Inferior parietal cortex (tissue), 1 donor: ENCODE data around the gene CNTN5.

Experiments
- DNase-seq: peaks from one replicate; pipeline ENCODE4 v3.0.0-alpha.2; 2016; ENCODE audit errors: extremely low spot score

Gene CNTN5

DNA sequence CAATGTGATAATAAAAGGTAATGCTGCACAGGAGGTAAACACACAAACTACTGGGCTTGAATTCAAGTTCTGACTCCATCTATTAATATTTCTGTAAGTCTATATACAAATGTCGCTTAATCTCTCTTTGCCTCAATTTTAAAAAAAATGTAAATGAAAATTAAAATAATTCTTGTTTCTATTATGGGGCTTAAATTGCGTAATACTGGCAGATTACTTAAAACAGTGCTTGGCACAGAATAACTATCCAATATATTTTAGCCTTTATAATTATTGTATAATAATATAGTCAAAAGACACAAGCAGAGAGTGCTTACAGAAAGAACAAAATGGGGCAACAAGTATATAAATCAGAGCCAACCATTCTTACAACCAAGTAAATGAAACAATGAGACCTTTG, 489.1 kb downstream of the CNTN5 start:
- DNase-seq: no peak

DNA sequence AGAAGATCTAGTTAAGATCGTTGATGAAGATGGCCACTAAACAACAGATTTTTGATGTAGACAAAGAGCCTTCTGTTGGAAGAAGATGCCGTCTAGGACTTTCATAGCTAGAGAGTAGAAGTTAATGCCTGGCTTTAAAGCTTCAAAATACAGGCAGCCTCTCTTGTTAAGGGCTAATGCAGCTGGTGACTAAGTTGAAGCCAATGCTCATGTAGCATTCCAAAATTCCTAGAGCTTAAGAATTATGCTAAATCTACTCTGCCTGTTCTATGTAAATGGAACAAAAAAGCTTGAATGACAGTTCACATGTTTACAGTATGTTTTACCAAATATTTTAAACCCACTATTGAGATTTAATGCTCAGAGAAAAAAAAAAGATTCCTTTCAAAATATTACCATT, 492.6 kb downstream of the CNTN5 start:
- no peak for DNase-seq

DNA sequence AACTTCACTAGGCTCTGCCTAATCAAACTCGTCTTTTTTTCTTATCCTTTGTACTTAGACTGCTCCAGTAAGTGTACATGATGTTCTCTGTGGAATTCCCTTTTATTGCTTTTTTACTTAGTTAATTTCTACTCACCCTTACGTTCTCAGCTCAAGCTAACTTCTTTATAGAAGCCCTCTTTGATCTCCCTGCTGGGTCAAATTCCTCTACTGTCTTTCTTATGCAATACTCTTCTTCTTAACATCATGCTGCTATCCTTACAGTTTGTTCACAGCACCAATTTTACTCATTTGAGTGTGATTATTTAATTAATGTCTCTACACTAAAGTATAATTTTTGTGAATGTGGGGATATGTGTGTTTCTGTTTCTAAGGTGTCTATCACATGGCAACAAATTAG, 498.3 kb downstream of the CNTN5 start:
- DNase-seq: no peak

DNA sequence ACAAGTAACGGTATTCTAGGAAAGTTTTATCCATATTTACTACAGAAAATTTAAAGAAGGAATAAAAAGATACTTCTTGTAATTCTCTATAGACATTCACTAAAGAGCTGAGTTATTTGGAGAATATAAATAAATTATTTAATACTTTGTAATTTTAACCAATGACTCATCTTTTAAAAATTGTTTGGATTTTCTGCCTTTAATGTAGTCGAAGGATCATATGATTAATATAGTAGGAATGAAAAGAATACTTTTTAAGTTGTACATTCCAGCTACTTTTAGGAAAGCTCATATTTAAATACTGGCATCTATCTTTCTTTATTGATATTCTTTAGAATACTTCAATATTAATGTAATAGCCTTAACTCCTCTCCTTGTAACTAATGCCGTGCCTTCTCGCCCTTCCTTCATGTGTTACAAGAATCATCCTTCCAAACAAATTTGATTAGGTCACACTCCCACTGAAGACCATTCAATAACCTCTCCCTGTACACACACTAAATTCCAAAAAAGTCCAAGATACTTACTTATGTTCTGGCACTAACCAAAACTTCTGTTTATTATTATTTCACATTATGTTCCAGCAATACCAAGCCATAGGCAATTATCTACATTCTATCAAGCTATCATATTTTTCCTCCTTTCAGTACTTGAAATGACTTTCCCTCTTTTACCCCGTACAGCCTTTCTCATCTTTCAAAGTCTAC, 501.9 kb downstream of the CNTN5 start:
- DNase-seq: no peak

DNA sequence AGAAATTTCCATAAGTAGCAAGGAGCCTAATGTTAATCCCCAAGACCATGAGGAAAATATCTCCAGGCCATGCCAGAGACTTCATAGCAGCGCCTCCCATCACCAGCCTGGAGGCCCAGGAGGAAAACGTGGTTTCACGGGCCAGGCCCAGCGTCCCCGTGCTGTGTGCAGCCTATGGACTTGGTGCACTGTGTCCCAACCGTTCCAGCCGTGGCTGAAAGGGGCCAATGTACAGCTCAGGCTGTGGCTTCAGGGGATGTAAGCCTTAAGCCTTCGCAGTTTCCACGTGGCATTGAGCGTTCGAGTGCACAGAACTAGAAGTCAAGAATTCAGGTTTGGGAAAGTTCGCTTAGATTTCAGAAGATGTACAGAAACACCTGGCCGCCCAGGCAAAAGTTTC, 510.7 kb downstream of the CNTN5 start:
- DNase-seq: no peak

DNA sequence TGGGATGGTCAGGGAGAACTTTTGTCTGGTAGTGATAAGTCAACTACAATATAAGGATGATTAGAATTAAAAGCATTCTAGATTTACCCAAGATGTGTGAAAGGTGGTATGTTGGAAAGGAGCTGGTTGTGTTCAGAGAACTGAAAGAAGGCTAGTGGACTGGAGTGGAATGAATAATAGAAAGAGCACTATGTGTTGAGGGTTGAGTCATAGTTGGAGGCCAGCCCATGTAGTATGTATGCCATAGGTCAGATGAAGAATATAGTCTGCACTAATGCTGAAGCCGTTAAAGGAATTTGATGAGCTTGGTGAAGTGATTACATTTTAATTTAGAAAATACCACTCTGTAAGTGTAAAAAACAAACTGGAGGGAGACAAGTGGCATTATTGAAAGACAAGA, 514.1 kb downstream of the CNTN5 start:
- DNase-seq: no peak

DNA sequence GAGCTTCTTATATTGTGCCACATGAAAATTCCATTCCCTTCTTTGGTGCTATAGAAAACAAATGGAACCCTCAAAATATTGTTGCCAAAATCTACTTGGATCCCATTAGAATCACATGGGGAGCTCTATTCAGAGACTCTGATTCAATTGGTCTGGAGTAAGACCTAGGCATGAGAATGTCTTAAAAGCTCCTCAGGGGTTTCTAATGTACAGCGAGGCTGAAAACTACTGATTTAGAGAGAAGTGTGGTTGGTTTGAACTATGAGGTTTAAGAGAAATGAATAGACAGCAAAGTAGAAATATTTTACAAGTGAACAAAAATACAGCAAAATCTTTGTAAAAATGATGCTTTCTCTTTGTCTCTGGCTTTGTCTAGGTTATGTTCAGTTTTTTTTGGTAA, 514.7 kb downstream of the CNTN5 start:
- no peak for DNase-seq

DNA sequence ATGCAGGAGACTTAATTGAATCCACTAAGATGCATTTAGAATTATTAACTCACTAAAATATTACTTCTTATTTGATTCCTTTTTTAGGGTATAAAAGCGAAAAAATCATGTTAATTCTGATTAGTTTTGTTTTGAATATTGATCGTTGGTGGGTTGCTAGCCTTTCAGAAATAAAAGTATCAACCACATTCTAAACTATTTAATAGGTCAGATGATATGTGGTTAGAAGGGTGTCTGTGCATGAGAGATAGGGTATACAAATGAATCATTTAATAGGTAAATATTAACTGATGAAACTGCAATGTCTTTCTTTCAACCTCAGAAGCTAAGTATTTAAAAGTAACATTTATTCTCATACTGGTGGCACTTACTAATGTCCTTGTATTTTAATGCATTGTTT, 515.1 kb downstream of the CNTN5 start:
- DNase-seq: no peak

DNA sequence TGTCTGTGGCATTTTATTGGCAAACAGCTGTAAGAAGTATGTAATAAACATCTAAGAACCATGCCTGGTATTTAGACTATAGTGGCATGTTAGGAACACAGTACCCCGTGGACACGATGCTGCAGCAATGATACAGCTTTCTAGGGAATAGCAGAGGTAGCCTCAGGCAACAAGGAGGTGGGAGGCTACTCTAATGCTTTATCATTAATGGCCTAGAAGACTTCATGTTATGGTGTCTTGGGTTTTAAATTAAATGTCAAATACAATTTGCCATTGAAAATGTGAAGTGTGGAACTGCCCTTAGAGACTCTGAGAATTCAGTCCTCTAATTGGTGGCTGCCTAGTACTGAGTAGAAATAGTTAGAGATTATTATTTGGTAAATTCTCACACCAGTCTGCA, 516.9 kb downstream of the CNTN5 start:
- DNase-seq: no peak

DNA sequence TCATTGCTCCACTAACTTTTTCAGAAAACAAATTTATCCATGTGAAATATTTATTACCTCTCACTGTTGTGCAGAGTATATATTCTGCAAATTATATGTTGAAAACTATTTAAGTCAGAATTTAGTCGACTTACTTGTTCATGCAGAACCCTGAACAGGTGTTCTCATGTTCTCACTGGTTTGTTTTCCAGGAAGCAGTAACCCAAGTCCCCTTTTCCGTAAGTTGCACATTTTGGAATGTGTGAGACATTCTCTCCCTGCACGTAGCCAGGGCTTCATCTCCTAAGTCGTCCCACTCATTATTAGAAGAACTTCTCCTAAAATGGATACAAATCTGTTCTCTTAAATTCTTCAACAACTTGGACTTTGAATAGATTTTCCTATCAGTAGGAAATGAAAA, 524.9 kb downstream of the CNTN5 start:
- DNase-seq: no peak

DNA sequence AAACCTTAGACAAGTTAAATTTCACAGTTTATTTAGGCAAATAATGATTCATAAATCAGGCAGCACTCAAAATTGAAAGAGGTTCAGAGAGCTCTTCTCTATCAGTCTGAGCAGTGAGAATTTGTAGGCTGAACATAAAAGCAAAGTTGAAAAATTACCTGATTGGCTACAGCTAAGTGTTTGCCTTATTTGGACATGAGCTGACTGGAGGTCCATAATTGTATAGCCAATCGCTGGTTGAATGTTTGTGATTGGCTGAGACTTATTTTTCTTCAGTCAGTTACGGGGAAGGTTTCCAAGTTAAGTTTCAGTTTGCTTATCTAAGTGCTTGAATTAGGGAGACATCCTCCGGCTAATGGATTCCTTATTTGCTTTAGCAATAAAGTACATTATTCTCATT, 527.5 kb downstream of the CNTN5 start:
- no peak for DNase-seq

DNA sequence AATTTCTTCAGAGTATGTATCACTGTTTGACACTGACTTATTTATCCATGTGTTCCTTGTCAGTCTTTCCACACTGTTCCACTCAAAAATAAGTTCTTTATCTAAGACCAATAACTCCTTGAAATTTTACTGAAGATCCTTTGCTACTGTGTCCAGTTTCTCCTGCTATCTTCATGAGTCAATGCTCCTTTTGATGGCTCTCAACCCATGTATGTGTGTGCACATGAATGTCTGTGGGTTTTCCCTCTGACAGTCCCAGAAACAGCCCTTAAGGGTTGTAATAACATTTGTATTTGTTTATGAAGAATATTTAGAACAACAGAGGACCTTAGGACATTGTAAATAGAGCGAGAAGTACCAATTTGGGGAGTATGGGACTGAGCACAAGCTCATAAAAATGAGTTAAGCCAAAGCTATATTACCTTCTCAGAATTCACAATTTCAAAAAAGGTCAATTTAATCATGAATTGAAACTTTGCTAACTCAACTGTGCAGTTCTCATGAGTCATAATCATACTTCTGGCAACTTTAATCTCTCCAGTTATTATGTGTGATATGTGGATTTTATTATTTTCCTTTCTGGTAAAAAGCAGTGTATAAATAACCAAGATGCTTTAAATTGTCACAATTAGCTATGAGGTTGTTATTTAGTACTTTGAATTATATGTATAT, 533.6 kb downstream of the CNTN5 start:
- no peak for DNase-seq

DNA sequence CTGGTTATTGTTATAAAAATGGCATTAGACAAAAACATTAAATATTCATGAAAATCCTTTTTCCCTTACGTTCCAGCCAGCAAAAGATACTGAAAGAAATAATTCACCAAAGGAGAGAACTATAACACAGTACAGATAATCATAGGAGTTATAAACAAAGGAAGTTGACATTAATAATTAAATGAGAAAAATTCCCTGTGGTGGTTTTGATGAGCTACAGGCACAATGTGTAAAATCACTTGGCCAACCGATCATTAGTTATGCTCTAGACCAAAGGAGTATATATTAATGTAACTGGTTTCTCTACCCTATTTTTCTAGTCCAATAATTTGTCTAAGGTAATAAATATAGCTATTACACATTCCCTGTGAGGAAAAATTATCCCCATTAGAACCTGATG, 534.7 kb downstream of the CNTN5 start:
- no peak for DNase-seq

DNA sequence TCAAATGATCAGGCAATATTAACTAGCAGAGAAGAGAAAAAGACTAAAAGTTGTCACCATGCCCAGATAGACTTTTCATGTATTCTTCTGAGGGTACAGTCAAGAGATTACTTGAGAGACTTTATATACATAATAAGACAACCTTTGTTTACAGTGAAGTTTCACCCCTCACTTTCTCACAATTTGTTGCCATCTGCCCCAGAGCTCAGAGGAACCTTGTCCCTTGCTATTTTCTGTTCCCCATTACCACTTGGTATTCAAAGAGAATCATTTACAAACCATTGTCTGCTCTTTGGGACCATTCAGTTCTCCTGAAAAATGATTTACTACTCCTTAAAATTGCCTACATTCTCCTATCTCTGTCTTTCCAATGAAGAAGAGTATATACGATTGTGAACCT, 544.6 kb downstream of the CNTN5 start:
- DNase-seq: no peak

DNA sequence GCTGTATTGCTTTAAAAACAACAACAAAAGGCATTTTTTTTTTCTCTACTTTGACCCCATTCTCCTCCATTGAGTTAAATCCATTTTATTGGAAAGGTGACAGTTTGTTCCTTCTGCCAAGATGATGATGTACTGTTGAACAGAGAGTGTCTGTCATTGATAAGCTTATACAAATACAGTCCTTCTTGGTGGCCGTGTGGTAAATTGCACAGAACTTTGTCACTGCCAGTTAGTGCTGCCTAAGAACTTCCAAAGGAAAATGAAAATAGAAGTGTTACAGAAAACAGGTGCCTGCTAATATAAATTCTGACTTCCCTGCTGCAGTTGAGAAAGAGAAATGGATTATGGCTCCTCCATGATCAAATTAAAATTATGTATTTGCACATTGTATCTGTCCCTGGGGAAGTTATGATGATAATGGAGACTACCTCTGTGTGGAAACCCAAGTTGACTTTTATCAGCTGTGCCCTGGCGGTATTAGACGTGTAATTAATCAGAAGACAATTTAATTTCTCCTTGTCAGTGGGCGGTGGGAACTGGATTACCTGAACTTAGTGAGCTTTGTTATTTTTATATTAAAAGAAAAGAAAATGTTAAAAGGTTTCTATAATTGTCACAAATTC, 546.7 kb downstream of the CNTN5 start:
- no peak for DNase-seq

DNA sequence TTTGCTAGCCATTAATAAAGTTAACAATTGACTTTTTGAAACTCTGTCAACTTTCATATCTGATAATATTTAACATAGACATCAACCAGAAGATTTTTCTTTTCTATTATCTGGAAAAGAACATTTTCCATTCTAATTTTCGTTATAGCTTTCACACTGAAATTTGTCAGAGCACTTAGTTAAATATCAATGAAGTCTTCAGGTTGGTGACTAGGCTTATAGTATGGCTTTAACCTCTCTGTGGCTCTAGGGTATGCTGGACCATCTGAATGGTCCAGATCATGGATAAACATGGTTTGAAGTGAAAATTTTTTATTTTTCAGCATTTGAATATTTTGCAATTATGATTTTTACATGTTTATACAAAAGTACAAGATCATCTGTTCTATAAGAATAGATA, 548.1 kb downstream of the CNTN5 start:
- DNase-seq: no peak

DNA sequence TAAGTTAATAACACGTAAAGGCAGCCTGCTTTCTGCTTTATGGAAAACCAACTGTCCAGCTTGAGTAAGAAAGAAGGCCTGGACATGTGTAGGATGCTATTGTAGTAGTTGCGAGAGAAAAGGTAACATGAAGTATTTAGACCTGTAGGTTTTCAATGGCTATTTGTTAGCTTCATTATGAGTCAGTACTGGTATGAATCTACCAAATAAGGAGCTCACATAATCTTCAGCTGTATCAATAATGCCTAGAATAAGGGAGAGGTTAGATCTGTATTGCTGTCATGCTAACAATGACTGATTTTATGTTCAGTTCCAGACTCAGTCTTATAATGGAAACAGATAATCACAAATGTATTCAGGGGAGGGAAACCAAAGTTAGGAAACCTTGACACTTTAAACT, 550.3 kb downstream of the CNTN5 start:
- no peak for DNase-seq

DNA sequence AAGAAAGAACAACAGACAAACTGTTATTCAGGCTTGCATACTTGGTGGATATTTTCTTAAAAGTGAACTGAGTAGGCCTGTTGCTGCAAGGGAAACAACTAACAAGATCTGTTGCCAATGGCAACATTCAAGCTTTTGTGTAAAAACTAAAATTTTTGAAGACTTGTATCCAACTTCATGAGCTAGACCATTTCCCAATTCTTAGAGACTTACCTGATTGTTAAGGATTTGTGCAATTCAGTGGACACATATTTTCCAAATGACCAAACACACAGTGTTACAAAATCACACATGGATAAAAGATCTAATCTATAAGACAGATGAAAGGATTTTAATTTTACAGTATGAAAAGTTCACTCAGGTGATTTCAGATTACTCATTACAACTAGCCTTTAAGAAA, 564.1 kb downstream of the CNTN5 start:
- DNase-seq: no peak

DNA sequence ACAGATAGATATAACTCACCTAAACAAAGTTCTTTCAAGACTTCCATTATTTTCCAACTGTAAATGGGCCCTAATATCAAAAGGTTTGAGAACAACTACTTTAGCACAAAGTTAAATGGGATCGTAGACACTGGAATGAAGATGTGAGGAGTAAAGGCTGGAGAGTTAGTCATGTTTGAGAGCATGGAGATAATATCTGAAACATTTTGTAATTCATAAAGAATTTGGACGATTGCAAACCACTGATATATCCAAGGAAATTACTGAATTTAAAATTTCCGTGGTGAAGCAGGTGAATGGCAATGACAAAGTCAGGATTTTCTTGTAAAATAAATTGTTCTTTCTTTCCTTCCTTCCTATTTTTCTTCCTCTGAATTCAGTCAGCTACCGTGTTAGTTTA, 564.9 kb downstream of the CNTN5 start:
- no peak for DNase-seq

DNA sequence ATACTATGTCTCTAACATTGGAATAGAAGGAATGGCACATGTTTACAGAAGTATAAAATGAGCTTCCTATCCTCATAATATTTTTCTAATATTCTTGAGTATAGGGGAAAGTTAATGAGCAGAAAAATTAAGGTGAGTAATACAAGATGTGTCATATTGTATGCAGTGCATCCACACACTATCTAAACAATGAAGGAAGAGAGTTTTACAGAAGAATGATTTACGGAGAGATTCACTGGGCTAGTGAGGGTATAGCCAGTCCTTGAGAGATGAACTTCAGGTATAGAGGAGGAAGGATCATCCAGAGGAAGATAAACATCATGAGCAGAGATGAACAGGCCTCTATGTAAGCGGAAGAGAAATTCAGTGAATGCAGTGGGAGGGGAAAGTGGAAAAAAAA, 569.0 kb downstream of the CNTN5 start:
- DNase-seq: no peak

DNA sequence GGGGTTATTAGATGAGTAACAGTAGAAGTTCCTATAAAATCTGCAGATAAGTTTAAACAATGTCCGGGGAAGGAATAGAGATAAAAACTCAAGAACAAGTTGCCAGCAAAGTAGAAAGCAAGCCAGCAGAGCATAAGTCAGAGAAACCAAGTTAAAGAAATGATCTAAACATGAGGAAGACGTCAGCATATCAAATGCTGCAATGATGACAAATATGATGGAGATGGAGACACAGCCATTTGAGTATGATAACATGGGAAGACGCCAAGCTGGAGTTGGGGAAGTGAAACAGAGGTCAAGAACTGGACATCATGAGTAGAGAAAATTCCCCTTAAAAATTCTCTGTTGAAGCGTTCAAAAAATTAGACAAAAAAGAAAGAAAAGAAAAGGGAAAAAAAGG, 571.5 kb downstream of the CNTN5 start:
- DNase-seq: no peak

DNA sequence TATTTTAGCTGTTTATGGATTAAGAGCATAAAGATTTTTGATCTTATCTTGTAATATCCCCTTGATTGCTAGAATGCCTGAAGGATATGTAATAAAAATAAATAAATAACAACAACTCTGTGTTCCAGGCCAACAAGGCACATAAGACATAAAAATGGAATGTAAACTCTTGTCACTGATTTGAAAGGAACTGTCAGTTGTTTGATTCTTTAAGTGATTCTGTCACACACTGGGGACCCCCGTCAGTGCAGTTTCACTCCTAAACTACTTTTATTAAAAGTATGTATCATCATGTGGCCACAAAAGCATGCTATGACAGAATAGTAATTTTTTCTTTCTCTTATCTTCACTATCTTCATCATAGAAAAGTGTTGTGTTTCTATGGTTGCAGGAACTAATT, 572.4 kb downstream of the CNTN5 start:
- no peak for DNase-seq

DNA sequence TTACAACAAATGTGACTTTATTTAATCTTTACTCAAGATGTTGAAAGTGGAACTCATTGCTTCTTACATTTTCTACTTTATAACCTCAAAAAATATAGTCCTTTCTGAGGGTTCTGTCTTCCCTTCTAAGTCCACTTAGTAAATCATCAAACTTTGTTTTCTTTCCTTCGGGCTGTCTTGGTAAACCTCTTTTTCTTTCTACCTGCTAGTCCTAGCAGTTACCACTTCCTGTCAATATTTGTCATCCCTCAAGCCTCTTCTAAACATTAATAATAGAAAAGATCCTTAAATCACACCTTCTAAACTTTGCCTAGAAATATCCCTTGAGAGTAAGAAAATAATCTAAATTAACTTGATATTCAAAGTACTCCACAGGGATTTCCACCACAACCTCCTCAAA, 580.4 kb downstream of the CNTN5 start:
- no peak for DNase-seq

DNA sequence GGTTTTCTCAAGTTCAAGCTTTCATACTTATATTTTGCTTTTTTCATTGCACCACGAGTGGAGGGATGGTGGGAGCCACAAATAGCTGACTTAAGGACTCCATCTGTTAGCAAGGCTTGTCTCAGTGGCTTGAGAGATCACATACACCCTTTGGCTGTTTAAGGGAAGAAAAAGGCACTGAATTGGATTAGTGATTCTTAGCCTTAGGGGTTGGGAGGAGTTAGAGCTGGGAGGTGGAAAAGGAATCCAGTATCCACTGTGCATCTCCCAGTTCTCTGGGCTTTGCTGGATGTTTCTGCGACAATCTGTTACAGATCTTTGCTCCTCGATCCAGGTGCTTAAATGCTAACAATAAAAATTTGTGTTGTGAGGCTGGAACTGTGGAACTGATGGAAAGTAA, 593.6 kb downstream of the CNTN5 start:
- no peak for DNase-seq
